Measurements from ENCODE around the gene PAFAH1B1. TPM values are rescaled to one million over a fixed set of nuclear protein-coding genes. Genes with fewer than 3 reads are reported as not detected.

PAFAH1B1 gene
- polyA plus RNA-seq, 10 donors = 70.6 to 131 (median 97.4) TPM

DNA sequence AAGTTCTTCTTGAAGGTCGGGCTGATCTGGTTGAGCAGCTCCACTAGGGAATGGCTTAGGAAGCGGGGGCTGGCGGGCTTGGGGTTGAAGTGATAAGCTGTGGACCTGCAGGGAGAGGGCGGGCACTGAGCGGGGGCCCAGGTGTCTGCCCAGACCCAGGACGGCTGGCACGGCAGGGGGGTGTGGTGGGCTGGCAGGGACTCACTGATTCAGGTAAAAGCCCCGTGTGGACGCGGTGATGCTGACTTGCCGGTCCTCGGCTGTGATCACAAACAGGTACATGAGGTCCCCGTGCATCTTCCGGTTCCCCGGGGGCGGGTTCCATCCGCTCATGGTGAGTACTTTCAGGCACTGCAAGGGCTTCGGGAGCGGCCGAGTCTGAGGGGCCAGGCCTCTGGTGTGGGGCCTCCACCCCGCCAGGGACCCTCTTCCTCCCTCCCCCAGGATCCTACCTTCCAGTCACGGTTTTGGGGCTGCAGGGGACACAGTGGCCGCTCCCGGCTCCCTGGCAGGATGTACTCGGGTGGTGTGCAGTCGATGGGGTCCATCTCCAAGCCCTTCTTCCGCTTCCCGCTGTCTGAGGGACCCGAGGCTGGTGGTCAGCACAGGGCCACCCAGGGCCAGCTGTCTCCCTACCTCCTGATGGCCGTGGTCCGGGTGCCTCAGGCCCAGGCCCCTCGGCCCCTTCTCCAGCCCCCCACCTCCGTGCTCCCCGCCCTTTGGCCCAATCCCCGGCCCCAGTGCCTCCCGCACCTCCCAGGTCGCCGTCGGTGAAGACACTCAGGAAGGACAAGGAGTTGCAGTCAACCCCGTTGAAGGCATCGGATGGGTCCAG lies 107.9 kb downstream of the PAFAH1B1 start:
- DNase-seq = no peak

DNA sequence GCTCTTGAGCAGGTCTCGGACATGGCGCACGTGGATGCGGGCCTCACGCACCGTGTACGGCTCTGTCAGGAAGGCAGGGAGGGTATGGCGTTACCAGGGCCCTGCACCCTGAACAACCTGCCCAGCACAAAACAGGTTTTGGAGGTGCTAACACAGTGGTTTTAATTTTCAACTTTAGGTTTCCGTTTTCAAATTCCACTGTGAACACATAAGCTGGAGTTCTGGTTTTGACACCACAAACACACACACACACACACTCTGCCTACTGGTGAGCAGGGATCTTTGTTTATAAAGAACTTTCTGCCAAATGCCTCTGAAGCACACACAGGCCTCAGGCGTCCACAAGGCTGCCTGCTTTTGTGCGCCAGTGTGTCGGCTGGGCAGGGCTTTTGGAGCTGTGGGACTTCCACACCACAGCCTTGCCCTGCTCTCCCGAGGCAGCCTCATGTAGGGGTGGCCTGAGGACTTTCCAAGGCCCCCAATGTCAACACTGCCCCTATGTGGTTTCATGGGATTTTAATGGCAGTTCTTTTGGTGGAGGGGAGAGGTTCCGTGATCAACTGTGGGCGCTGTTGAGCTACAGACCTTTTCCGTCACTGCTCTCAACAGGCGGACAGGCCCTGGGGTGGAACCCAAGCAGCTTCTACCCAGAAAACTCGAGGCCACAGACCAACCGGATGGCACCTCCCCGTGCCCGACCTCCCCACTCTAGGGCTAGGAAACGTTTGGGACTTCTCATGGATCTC lies 108.7 kb downstream of the PAFAH1B1 start:
- no peak for DNase-seq

DNA sequence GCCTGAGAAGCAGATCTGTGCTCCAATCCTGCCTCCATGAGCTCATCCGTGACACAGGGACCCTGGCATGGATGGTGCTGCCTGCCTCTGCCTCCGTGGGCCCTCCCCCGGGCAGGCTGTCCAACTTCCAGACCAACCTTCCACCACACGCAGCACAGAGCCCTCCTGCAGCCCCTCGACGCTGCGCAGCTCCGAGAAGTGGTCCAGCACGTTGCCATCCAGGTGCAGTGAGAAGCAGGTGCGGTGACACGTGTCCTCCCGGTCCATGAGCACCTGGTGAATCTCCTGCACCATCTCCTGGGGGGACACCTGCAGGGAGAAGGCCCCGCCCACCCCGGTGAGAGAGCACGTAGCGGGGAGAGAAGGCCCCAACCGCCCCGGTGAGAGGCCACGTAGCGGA lies 109.7 kb downstream of the PAFAH1B1 start:
- DNase-seq = no peak

DNA sequence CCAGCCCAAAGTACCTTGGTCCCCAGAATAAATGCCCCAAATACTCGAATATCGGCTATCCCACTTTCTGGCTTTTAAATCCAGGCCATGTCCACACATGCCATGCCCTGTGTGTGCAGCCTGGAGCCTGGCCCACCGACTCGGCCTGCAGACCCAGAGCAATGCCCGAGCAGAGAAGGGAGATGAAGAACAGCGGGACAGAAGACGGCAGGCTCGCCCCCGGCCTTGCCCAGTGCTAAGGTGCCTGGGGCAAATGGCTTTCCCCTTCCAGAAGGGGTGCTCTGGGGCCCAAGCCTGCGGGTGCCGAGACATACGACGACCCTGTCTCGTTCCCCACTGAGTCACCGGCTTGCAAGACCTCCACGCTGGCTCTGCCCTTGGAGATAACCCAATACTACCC lies 110.2 kb downstream of the PAFAH1B1 start:
- no peak for DNase-seq

DNA sequence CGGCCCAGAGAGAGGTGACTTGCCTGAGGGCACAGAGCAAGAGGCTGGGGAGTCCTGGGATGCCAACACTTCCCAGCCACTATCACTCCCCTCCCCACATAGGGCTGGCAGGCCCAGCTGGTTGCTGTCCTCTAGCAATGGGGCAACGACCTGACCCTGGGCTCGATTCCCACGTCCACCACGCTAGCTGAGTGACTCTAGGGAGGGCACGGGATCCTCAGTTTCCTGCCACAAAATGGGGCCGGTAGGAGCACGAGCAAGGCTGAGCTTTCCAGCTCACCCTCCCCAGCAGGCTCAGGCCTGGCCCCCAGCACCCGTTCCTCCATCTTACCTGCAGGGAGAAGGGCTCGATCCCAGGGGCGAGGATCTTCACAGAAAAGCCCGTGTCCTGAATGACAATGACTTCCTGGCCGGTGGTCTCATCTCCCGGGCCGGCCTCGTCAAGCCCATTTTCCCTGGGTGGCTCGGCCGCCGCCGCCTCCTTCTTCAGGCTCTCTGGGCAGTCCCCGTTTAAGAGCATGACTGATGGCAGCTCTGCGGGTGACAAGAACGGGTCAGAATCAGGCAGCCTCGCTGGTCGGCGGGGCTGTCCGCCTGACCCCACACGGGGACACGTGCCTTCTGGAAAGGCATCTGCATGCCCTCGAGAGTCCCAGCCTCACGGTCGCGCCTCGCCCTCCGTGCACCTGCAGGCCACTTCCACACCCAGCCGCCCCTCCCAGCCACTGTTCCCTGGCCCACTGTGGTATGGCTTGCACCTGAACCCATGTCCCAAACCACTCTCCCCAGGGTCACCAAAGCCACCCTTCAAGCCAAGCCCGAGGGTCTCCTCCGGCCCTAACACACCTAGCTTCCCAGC lies 110.8 kb downstream of the PAFAH1B1 start:
- DNase-seq = no peak

DNA sequence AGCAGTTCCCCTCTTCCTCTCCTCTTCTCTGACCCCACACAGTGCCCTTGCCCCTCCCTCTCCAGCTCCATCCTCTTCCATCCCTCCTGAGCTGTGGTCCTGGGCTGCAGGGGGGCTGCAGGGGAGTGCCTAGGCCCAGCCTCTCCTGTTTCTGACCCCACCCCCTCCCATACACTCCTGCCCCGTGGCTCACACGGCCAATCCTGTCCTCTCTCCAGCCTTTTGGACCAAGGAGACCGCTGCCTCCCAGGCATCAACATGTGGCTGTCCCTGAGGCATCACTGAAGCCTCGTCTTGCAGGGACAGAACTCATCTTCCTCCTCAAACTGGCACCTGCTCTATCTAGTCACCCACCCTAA lies 111.4 kb downstream of the PAFAH1B1 start:
- DNase-seq = no peak

DNA sequence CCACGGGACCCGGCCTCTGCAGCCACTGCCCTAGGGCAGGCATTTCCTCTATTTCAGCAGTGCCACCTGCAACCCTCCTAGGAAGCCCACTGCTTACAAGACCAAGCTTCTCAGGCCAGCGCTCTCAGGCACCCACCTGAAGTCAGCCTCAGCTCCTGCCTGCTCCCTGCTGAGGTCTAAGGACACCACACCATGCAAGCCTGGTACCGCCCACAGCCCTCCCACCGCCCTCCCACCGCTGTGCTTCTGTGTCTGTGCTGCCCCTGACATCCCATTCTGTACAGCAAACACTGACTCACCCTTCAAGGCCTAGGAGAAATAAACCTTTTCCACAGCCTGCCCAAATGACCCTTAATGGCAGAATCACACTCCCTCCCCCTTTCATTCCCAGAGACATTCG lies 111.8 kb downstream of the PAFAH1B1 start:
- DNase-seq = no peak

DNA sequence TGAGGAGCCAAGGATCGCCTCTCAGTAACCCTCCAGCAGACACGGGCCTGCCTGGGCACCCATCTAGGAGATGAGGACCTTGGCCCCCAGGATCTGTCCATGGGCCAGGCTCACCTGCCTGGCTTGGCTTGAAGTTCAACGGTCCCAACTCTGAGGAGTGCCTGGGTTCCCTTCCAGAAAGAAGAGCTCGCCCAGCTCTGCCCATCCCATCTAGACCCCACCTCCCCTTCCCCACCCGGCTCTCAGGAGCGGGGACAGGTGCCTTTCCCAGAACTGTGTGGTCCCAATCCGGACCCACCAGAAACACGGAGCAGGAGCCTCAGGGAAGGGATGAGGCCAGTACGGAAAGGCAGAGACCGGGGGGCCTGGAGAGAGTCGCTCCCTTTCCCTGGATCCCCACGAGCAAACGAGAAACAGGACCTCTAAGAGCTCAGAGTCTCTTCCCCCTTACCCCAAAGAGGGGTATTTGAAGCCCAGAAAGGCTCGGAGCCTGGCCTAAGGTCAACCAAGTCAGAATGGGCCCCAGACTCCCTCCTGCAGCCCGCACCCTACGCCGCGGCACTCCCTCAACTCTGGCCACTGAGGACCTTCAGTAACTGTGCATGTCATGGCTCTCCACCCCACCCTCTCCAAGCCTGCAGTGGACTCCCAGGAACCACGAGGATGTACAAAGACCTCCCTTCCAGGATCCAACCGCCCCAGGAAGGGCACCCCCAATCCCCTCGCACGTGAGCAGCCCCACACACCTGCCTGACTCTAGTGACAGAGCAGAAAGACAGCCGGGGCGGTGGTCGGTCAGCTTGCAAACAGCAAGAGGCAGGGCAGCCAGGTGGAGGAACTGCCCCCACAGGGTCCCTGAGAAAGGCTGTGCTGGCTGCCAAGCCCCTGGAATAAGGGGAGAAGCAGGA lies 112.7 kb downstream of the PAFAH1B1 start:
- DNase-seq = no peak

DNA sequence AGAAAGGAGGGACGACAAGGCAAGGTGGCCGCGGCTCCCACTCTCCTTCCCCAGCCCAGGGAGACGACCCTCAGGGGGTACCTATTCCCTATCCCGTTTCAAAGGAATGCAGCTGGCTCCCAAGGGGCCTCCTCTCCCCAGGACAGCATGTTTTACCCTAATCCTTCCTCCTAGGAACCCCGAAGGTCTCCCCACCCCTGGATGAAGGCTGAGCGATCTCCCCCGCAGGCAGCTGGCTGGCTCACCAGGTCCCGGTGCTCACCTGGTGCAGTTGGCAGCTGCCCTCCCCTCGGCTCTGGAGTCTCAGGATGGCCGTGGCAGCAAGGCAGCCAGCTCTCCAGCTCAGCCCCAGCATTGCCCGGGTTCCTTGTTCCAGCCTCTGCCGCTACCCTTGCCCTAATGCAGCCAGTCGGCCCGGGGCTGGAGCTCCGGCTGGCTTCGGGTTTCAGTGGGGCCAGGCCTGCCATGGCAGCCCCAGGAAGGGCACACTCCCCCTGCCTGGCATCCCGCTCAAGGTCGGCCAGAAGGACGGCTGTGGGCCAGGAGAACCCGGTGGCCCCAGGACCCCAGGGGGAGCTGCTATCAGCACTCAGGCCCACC lies 113.6 kb downstream of the PAFAH1B1 start:
- no peak for DNase-seq

DNA sequence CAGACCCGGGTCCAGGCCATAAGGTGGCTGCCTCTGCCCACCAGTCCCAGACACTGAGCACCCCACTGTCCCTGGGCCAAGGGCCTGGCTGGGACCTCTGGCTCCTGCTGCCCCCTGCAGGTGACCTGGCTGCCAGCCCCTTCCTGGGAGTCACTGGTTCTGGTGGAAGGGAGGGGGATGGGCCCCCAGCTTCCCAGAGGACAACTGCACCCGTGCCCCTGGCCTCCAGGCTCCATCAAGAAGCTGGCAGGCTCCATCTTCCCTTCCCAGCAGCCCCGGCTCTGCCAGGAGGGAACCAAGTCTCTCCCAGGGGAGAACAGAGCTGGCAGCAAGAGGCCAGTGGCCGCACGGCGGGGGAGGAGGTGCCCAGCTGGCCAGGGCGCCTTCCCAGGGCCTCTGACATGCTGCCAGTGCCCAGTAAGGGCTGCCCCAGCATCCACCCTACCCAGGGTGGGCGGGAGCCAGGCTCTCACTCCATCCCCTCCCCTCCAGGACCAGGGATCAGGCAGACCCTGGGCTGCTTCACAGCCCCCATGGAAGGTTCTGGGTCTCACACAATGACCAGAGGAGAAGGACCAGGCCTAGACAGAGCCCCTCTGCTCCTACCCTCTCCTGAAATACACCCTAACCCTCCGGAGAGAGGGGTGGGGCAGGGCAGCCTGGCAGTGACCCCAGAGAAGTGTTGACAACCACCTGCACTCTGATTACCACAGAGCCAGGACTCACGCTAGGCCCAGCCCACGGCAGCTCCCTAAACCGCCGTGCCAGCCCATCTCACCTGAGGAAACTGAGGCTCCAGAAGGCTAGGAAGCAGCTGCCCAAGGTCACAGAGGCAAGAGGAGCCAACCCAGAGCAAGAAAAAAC lies 114.5 kb downstream of the PAFAH1B1 start:
- no peak for DNase-seq

DNA sequence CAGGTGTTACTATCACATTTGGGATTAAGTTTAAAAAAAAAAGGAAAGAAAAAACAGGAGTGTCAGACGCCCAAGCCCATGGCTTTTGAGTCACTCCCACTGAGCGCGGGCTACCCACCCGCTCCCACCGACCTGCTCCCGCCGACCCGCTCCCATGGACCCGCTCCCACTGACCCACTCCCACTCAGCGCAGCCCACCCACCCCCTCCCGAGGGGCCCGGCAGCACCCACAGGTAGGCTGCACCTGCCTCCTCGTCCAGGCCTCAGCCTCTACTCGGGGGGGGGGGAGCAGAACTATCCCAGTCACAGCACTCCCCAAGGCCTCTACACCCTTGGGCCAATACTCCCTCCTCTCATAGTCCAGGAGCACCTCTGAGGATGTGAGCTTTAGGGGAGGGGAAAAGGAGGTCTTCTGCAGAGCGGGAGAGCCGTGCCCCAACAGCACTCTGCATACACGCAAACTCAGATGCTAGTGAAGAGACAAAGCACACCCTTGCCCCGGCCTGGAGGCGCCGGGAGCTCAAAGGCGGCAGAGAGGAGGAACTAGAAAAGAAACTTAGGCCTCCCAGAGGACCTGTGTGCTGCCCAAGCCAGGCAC lies 115.2 kb downstream of the PAFAH1B1 start:
- DNase-seq = no peak

DNA sequence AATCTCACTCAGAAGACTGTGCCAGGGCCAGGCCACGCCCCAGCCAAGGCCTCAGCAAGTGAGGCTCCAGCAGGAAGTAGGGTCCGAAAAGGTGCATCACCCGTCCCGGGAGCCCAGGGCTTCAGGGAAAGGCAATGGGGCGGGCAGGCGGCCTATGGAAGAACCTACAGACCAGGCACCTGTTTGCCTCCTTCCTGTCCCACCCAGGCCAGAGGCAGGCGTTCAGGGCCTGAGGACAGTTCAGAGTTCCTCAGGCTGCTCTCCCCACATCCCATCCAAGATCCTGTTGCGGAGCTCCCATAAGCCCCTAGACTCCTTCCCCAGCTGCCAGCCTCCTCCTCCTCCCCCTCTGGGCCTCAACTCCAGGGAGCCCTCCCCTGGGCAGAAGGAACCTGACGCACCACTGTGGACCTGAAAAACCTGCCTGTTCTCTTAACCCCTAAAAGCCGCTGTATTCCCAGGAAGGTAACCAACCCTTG lies 115.8 kb downstream of the PAFAH1B1 start:
- no peak for DNase-seq

DNA sequence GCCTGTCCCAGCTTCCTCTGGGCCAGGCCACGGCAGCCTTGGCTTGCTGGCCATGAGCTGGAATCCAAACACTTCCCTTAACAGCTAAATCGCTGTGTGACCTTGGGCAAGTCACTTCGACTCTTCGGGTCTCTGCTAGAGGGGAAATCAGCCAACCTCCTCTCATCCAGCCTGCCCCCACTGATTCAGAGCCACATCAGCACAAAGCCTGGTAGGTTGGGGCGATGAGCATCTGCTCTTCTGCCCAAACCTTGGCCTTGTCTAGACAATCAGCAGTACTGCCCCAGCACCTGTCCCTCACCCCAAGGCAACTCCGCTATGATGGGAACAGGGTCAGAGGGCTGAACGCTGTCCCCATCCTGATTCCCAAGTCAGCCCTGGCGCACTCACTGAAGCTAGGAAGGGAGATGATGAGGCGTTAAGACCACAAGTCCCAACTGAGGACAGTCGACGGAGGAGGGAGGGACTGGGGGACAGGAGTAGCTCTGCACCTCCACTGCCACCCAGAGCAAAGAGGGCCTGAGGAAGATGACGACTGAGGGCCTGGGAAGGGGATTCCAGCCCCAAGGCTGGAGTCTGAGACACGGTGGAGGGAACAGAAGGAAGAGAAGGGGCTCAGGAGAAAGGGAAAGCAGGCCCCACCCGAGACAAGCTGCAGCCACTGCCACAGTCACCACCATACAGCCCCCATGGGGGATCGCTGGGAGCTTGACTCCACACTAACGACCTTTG lies 116.8 kb downstream of the PAFAH1B1 start:
- no peak for DNase-seq

DNA sequence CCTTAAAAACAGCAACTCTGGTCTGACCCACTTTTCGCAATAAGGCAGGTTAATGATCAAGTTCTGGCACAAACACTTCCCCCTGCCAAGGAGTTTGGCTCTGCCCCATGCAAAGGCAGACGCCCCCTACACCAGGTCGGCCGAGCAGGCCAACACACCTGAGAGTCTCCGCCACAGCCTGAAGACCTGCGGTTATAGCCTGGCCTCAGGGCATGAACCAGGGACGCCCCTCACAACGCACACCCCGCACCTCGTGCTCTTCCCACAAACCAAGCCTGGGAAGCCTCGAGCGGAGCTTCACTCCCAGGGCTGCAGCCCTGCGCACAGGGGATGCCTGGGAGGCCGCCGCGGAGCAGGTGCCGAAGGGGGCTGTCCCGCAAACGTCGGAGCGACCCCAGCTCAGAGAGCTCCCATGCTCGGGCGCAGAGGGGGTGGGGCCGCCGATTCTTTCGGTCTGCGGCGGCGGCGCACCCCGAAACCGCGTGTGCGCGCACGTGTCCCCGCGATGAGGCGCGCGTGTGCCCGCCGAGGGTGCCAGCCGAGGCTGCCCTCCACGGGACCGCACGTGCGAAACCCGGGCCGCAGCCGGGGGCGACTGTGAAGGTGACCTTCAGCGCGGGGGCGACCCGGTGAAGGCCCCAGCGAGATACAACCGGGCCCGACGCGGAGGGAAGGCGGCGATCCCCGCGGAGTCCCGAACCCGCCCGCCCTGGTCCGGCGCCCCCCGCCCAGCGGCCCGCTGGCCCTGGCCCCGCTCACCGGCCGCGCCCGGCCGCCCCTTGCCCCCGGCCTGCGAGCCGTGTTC lies 117.6 kb downstream of the PAFAH1B1 start:
- DNase-seq = no peak

DNA sequence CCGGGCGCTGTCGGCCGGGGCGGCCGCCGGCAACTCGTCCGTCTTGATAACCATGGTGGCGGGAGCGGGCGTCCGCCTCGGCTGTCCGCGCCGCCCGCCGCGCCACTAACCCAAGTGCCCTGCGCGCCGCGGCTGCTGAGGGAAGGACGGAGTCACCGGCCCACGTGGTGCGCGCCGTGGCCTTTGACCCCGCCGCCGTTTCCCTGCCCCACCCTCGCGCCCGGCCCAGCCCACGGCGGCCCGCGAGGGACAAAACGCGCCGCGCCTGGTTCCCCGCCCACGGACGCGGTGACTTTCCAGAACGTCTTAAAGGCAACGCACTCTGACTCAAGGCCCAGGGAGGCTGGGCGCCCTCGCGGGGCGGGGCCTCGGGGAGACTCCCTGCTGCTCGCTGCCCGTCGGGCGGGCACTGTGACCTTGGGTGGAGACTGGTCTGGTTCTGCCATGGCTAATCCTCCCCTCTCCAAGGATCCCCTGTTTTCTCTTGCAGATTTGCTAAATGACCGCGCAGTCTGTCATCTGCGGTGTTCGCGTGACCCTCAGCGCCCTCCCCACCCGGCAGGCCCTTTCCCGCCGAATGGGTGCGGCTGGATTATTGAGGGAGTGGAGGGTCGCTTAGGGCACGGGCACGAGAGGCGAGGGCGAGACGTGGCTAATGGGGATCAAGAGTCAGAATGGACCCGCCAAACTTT lies 118.3 kb downstream of the PAFAH1B1 start, which contains the start of gene CLUH:
Gene CLUH (minus strand): TSS at position 157 of the 692 bp plus-strand sequence. CDS start 103 bp downstream, at position 54.
- DNase-seq = peak; percentile 98 to 99 (median 98)

DNA sequence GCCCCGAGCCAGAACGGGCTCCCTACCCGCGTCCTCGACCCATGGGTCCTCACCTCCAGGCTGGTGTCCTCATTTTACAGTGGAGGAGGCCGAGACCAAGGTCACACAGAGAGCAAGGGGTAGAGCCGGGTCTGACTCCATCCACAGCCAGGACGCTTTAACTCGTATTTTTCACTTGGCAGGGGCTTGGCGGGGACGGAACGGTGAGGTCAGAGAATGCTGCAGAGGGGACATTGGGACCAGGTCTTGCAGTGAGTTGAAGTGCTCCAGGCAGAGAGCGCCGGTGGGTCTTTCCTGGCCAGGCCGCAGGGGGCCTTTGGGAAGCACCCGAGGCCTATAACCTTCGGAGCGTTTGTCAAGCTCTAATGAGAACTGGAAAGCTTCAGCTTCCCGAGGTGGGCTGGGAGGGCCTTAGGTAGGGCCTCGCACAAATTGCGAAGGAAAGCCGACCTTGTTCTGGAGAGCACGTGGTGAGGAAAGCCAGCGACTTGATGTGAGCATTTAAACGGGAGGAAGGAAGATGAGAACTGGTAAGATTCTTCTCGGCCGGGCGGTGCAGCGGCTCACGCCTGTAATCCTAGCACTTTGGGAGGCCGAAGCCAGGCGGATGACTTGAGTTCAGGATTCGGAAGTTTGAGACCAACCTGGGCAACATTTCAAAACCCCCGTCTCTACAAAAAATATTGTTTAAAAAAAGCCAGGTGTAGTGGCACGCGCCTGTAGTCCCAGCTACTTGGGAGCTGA lies 119.0 kb downstream of the PAFAH1B1 start:
- DNase-seq = peak in 1 of 3 donors; percentile 52
